OCI-LY7 (cell line): ENCODE data around the gene TYW1B.
"Not testable (repeated sequence)": the region's sequence is repeated elsewhere in the genome, so short reads cannot be mapped to it uniquely, and the experiment has no call there.

Source experiments
- EZH2phosphoT487 ChIP-seq: fragments of 200-600 bp; sonication (generic); IDR thresholded peaks from 2 replicates; pipeline ENCODE4 v1.6.1; 2018; ENCODE audit warnings: low read depth, borderline replicate concordance, mild to moderate bottlenecking, mixed run types, antibody characterized with exemption, low read length, moderate library complexity, mixed read lengths
- TF ChIP-seq, protein P1 (sequence below): fragments of 200-600 bp; sonication (generic); conservative IDR thresholded peaks from 2 replicates; pipeline ENCODE4 v1.5.1; 2014; ENCODE audit warnings: mild to moderate bottlenecking, antibody characterized with exemption, low read length, moderate library complexity, mixed read lengths

DNA sequence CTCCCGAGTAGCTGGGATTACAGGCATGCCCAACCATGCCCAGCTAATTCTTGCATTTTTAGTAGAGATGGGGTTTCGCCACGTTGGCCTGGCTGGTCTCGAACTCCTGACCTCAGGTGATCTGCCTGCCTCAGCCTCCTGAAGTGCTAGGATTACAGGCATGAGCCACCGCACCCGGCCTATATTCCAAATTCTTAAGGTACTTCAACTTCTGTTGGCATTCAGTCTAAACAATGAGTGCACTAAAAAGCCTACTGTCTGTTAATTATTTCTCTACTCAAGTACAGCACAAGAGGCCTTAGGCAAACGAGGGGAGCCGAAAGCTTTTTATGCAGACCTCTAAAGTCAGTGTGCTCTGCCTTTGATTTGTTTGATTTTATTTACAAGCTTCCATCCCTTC, 243.4 kb downstream of the TYW1B start:
- TF ChIP-seq, protein P1, sequence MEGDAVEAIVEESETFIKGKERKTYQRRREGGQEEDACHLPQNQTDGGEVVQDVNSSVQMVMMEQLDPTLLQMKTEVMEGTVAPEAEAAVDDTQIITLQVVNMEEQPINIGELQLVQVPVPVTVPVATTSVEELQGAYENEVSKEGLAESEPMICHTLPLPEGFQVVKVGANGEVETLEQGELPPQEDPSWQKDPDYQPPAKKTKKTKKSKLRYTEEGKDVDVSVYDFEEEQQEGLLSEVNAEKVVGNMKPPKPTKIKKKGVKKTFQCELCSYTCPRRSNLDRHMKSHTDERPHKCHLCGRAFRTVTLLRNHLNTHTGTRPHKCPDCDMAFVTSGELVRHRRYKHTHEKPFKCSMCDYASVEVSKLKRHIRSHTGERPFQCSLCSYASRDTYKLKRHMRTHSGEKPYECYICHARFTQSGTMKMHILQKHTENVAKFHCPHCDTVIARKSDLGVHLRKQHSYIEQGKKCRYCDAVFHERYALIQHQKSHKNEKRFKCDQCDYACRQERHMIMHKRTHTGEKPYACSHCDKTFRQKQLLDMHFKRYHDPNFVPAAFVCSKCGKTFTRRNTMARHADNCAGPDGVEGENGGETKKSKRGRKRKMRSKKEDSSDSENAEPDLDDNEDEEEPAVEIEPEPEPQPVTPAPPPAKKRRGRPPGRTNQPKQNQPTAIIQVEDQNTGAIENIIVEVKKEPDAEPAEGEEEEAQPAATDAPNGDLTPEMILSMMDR: not testable (repeated sequence)
- TF ChIP-seq EZH2phosphoT487: not testable (repeated sequence)
